Activated naive CD4-positive, alpha-beta T cell treated with Interleukin-2 at 50 U/mL for 16 hours (primary cell): ENCODE measurements around the gene RNF103.

Experiments
- DNase-seq: peaks from one replicate; pipeline ENCODE4 v3.0.0-alpha.2; 2020

RNF103 gene

DNA sequence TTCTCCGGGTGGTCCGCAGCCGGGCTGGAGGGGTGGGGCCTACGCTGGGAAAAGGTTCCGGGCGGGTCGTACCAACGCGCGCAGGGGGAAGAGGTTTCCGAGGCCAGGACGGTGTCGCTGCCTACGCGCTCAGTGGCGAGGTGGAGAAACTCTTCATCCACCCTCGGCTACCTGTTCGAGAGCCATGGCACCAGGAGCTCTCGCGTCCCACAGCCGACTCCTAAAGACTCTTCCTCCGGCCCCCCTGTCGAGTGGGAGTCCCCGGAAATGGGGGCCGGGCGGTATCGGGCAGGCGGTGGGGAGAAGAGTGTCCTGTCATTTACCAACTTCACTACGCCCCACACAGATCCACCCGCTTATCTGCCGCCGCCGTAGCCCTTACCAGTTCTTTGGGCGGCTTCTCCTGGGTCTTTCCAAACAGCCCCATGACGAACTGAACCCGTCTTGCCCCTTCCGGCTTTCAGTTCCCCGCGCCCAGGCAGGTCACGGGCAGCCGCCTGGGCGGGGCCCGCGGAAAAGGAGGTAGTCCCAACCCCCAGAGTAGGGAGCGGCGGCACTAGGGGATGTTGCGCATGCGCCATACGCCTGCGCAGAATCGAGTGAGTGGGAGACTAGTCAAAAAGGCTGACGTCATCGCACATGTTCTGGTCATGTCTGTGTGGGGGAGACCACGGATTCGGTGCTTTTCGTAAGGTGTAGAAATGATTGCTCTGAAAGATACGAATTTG is 60.6 kb downstream of the RNF103 start, which contains the start of gene CHMP3:
TSS of gene CHMP3 (minus strand) at position 522 of the 728 bp plus-strand sequence. CDS start at position 427, 95 bp downstream.
- DNase-seq, result peak; percentile 97

DNA sequence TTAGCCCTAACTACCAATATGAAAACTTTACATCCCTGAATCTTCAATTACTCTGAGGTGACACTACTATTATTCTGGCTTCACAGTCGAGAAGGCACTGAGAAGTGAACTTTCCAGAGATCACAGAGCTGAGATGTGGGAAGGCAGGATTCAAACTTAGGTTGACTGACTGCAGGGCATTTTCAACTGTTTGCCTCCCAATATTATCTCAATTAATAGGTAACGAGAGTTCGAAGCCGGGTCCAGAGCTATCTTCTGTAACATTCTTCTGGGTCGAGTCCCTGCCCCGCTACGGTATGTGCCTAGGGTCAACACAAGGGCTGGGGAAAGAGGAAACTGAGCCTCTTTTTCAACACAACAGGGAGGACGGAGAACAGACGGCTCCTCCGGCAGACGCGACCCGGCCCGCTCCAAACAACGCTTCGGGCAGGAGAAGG is 61.2 kb downstream of the RNF103 start:
- DNase-seq, result no peak

DNA sequence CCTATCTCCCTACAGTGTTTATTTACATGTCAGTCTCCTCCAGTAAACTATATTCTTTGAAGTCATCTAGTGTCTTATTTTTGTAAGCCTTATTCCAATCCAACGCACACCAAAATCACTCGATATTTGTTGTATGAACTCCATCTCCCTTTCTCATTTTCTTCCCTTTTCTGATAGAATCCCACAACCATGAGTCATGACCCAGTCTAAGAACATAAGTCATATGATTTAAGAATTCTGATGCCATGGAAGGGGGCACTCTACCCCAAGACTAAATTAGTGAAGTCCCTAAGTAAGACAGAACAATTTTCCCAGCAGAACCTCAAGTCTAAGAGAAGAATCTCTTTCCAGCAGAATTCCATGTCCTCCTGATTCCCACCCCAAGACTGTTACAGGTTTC is 65.8 kb downstream of the RNF103 start:
- no peak for DNase-seq

DNA sequence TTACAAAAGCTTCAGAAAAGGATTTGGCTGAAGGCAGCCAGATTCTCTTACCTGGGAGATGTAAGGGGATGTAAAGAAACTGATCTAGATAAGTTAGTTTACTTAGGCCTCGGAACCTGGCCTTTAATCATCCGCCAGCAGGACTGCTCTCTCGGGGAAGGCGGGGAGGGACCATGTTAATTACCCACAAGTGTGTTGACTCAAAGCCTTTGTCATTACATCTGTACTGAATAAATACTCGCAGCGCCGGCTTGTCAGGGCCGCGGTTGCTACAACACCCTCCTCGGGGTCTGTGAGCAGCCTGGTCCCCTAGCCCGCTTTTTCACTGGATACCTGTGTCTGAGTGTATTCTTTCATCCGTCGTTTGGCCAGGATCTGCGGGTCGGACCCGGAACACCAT is 67.2 kb downstream of the RNF103 start:
- no peak for DNase-seq
